Non-pigmented ciliary epithelial cell (primary cell): ENCODE data around the gene AIF1L.

Source experiments
- DNase-seq: peaks from one replicate; pipeline ENCODE4 v3.0.0-alpha.2; 2010; ENCODE audit warnings: low read depth

Gene AIF1L

DNA sequence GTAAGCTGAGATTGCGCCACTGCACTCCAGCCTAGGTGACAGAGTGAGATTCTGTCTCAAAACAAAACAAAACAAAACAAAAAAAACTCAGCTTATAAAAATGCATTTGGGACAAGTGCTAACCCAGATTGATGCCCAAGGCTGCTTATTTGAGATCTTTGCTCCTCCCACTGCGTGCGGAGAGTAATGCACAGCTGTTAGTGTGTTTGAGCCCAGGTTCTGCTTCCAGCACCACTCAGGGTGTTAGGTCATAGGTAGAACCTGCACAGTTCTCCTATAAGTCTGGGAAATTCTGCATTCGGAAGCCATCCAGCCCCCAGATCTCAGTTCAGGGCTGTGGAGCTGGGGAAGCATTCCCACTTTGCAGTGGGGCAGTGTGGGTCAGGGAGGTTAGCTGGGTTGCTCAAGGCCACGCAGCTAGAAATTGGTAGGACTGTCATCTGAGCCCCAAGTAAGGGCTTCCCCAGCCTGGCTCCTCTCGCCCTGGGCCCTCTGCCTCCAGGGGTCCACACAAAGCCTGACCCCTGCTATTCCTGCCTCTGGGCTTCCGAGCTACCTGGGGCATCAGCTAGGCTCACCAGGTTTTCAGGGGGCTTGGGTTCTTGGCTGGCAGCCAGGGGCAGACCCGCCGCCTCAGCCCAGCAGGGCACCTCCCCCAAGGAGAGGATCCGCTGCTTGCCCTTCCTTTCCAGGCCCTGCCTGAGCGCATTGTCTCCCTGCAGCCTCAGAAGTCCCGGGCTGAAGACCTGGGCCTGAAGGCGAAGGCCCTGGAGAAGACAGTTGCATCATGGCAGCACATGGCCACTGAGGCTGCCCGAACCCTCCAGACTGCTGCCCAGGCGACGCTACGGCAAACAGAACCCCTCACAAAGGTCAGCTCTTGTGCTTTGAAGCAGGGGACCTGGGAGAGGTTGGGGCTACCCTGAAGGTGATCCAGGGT lies 17.6 kb upstream of the AIF1L start:
- DNase-seq = no peak

DNA sequence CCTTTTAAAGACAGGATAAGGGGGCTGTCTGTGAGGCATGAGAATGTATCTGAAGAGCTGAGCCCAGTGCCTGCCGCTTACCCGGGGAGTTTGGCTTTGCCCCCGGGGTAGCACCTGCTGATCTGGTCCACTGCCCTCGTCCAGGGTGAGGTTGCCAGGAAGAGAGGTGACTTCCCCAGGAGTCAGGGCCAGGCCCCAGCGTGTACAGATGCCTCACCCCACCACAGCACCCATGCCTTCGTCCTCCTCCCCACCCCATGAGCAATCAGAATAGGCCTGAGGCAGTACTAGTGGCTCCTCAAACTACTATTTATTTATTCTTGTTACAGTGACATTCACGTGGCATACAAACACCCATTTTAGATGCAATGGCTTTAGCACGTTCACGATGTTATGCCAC lies 15.7 kb upstream of the AIF1L start:
- DNase-seq = no peak

DNA sequence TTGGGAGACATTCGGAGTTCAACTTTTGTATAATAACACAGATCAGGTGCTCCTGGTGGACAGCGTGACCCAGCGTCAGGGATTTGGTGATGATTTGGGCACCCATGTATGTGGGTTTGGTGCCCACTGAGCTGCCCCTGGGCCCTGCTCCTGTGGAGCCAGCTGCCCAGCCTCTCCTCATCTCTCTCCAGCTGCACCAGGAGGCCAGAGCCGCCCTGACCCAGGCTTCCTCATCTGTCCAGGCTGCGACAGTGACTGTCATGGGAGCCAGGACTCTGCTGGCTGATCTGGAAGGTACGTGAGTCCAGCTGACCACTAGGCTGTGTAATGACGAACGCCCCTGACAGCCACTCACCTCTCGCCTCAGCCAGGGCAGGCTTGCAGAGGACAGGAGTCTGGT lies 14.5 kb upstream of the AIF1L start:
- no peak for DNase-seq

DNA sequence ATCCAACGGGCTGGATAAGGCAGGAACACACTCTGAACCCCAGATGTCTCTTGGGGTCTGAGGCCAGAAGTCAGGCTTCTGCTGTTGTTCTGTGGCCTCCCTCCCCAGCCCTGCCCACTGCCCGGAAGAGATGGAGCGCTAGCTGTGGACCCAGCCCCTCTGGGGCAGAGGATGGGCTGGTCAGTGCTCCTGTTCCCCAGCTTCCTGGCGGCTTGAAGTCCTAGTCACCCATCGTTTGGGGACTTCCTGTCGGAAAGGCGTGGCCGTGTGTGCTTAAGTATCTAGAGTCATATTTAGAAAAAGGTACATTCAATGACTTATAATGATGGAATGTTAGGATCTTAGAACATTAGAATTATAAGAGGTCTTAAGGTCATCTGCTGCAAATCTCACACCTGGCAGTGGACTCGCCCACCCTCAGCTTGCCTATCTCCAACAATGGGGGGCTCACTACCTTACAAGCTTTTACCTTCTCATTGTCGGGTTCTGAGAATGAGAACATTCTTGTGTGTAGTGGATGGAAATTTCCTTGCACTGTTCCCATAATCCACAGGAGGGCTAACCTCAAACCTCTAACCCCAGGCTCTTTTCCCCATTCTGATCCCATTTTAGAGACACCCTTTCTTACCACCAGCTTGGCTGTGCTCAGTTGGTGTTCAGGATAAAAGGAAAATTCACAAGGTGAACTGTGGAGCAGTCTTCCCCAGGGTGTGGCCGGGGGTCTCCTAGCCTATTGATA lies 13.4 kb upstream of the AIF1L start:
- DNase-seq = no peak

DNA sequence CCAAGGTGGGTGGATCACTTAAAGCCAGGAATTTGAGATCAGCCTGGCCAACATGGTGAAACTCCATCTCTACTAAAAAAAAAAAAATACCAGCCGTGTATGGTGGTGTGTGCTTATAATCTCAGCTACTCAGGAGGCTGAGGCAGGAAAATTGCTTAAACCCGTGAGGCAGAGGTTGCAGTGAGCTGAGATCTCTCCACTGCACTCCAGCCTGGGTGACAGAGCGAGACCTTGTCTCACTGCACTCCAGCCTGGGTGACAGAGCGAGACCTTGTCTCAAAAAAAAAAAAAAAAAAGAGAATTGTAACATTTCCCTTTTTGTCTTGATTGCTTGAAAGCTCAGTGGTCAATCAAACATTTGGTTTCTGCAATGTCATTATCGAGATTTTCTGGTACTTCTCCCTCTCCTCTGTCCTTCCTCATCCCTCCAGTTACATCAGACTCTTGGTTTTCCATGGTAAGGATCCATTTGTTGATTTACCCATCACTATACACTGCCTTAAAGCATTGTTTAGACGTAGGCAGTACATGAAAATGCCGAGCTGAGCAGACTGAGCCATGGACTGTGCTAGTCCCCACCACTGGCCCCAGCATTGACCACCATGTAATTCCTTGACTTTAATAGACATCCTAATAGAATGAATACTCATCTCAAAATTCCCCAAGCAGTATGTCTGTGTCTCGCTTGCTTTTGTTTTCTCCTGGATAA lies 11.5 kb upstream of the AIF1L start:
- no peak for DNase-seq

DNA sequence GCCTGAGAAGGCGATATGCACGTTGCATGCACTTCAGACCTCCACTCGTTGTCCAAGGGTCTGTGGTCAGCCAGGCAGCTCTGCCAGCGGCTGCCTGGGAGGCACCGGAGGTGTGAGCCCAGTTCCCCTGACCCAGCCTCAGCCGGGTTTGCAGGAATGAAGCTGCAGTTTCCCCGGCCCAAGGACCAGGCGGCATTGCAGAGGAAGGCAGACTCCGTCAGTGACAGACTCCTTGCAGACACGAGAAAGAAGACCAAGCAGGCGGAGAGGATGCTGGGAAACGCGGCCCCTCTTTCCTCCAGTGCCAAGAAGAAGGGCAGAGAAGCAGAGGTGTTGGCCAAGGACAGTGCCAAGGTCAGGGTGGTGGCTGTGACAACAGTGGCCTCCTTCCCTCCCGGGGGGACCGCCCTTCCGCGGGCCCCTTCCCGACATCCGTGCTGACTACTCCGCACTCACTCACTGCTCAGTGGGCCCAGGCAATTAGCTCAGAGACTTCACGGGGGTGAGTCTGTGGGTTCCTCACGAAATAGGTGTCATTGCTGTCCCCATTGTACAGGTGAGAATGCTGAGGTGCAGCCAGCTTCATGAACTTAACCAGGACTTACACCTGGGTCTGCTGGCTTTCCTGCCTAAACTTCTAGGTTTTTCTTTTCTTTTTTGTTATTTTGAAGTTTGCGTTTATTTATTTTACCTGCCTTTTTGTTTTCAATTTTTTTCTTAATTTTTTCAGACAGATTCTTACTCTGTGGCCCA lies 10.8 kb upstream of the AIF1L start:
- DNase-seq = no peak

DNA sequence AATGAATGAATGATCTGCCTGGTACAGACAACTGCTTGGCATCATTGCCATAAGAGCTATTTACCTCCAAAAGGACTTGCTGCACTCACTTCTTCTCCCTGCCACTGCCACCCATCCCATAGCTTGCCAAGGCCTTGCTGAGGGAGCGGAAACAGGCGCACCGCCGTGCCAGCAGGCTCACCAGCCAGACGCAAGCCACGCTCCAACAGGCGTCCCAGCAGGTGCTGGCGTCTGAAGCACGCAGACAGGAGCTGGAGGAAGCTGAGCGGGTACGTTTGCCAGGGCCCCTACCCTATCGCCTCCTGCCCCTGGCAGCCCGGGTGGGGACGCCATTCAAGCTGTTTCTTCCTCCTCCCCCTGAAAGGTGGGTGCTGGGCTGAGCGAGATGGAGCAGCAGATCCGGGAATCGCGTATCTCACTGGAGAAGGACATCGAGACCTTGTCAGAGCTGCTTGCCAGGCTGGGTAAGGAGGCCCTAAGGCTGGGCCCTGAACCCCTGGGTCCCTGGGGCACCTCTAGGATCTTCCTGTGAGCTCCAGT lies 8.9 kb upstream of the AIF1L start:
- DNase-seq = no peak

DNA sequence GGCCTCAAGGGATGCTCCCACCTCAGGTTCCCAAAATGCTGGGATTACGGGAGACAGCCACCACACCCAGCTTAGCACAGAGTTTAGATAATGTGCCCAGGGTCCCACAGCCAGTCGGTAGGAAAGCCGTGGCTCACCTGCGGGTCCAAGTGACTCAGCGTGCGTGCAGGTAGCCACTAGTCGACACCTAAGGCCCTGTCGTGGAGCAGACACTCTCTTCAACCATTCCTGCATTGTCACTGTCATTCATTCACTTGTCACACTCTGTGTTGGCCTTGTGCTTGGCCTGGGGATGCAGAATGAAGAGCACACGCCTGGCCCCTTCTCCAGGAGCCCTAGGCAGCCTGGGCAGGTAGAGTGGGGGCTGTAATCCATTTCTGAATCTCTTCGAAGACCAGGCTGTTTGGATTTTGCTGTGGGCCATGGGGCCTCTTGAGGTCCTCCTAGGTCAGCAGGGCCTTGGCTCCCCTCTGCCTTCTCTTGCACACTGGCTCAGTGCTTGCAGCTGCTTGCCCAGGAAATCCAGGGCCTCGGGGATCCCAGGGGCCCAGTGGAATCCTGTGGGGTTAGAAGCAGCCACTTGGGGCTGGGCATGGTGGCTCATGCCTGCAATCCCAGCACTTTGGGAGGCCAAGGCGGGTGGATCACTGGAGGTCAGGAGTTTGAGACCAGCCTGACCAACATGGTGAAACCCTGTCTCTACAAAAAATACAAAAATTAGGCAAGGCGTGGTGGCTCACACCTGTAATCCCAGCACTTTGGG lies 6.1 kb upstream of the AIF1L start:
- DNase-seq = no peak

DNA sequence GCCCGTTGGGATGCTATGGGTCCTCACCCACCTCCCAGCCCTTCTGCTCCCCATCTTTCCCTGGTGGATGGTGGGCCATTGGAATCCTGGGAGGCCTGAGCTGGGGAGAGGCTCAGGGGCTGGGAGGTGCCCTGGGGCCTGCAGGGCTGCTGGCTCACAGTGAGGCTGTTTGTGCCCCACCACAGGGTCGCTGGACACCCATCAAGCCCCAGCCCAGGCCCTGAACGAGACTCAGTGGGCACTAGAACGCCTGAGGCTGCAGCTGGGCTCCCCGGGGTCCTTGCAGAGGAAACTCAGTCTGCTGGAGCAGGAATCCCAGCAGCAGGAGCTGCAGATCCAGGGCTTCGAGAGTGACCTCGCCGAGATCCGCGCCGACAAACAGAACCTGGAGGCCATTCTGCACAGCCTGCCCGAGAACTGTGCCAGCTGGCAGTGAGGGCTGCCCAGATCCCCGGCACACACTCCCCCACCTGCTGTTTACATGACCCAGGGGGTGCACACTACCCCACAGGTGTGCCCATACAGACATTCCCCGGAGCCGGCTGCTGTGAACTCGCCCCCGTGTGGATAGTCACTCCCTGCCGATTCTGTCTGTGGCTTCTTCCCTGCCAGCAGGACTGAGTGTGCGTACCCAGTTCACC lies 4.9 kb upstream of the AIF1L start:
- no peak for DNase-seq

DNA sequence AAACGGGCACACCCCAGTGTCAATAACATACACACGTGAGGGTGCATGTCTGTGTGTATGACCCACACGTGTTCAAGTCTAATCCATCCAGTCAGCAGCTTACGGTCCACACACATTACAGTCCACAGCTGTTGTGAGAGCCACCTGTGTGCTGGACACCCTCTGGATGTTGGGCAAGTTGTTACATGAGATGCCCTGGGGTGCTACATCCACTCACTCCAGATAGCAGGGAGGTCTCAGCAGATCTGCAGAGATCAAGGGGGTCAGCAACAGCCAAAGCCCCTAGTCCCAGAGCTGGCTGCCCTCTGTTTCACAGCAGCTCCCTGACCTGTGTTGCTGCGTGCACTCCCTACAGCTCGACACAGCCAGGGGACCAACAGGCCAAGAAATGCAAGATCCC lies 4.3 kb upstream of the AIF1L start:
- DNase-seq = no peak

DNA sequence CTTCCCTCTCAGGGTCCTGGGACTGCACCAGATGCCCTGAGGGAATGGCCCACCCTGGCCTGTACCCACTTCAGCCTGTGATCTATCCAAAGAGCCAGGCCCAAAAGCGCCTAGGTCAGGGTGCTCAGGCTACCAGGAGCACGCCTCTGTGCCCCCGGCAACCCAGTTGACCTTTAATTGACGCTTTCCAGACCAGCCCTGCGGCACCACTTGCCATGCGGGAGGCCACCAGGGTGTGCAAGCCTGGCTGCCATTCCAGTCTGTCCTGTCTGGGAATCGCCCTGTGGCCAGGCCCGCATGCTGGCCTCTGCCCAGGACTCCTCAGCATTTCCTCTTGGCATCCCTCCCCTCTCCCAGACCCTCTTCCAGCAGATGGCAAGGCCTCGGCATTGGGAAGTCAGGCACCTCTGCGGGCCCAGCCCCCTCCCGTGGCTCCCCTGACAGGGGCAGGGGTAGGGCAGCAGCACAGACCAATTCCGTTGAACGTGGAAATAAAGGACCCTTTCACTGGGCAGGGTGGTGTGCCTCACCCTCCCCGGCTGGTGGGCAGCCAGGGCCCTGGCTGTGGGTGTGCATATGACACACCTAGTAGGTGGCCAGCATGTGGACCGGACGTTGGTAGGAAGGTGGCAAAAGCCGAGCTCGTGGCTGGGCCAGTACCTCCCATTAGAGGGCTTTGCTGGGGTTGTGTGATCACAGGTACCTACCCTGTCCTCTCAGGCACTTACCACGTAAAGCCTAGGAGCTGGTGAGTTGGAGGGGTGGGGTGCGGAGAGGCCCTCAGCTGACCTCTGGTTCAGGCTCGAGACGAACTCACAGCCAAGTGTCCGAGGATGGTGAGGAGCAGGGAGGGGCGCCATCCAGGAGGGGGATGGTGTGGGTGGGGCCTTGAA lies 3.5 kb upstream of the AIF1L start:
- DNase-seq = no peak

DNA sequence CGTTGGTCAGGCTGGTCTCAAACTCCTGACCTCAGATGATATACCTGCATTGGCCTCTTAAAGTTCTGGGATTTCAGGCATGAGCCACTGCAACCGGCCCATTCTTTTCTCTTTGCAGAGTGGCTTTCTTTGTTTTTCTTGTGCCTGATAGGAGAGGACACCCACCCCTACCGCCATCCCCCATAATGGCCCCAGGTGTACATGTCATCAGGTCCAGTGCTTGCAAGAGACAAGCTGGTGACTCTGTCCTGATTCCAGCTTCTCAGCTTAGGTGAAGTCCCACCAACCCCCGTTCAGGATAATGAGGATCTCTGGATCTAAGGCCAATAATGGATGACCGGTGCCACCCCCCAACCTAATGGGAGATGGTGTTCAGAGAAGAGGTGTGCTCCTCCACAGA lies 2.3 kb upstream of the AIF1L start:
- no peak for DNase-seq

DNA sequence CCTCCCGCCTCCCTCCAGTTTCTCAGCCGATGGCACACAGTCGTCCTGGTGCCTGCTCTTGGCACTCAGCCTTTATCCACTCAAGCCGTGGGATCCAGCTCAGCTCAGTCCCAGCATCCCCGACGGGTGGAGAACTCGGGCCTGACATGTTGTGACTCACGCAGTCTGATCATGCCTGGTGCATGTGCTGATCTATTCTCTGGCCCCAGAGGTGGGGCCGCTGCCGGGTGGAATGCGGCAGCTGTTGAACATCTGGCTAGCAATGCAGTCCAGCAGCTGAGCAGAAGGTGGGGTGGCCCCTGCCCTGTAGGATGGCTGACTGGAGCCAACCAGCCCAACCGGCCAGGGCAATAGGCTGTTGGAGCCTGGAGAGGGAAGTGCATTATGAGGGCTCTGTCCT lies 1.7 kb upstream of the AIF1L start:
- peak; percentile 6 for DNase-seq

DNA sequence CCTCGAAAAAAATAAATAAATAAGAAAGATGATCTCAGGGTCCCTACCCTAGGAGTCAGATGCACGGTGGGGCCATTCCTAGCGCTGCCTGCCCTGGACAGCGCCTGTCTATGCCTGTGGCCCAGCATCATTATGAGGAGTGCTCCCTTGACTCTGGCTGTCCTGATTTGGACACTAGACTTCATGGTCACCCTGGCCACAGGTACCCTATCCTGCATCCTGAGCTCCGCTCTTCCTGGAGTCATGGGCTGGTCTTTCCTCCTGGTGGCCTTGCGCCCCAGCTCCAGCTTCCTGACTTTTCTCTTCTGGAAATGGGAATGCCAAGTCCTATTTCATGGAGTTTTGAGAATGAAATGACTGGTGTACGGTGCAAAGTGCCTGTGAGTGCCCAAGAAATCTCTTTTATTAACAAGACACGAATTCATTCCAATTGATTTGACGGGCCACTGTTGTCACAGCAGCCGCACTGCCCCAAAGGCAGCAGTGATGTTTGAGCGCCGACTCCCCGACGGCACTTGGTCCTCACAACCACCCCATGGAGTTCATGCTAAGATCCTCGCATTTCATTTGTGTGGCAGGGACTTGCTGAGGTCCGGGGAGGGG lies 564 bp upstream of the AIF1L start:
- DNase-seq = no peak

DNA sequence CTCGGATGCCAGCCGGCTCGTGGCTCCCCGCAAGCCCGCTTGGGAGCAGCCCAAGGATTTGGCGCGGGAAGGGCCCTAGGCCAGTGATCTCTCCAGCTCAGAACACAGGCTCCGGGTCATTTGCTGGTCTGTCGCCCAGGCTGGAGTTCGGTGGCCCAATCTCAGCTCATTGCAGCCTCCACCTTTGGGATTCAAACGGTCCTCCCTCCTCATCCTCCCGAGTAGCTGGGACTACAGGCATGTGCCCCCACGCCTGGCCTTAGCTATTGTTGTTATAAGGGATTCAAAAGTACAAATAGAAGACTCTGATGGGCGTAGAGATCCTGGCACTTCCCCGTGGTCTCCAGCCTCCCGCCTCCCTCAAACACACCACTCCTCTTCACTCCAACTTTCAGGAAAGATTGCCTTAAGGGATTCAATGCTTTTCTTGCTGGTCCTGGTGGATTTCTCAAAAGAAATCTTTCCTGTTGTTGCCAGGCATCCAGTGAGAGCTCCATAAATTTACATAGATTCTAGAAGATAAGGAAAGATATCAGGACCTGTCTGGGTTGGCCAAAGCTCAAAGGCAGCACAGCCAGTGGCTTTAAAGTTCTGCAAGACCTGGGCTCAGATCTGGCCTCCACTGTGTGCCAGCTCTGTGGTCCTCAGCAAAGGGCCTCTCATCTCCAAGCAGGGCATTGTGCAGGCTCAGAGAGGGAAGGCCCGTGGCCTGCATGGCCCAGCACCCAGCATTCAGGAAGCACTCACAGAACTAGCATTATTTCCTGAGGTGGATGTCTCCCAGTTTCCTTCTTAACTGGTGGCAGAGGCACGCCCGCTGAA lies 1.0 kb downstream of the AIF1L start:
- DNase-seq = no peak

DNA sequence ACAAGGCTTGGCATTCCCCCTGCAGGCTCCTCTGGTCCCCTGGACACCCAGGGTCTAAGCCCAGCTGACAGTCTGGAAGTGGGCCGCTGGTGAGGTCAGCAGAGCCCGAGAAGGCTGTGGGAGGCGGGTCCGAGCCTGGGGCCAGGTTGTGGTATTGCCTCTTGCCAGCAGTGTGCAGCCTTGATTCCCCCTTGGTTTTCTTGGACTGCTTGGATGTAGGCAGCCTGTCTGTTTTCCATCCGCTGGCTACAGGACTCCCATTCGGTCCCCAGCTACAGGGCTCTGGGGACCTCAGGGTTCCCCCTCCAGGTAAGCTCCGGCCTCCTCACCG lies 1.6 kb downstream of the AIF1L start:
- DNase-seq = no peak

DNA sequence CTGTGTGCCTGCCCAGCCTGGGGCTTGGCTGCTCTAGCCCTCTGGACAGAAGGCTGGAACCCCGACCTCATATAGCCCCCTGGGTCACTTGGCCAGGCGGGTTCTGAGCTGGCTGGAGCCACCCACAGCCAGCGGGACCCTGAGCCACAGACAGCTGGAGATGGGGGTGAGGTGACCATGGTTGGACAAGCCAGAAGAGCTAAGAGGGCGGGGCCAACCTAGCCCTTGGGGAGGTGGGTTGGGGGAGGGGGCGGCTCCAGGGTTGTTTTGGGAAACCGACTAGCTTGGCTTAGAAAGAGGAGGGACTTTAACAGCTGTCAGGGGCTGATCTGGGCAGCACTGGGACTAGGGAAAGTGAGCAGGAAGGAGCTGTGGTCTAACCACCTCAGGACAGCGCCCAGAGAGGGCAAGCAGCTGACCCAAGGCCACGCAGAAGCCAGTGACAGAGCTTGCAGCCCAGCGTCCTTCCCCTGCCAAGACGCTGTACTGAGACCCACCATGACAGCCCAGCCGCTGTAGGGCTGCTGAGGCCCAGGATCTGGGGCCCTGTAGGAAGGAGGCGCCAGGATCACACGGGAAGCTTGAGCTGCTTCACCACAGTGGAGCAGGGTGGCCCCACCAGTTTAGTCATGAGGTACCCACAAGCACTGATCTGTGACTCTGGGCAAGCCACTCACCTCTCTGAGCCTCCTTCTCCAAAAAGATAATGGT lies 2.2 kb downstream of the AIF1L start:
- no peak for DNase-seq
